RWPE1 (cell line): ENCODE data around the gene HOXA3.

Source experiments
- CTCF ChIA-PET: fragments of 350-600 bp; sonication (Branson Sonifier 250); formaldehyde crosslinking; extraction: SDS; loops from one replicate; lab custom pipeline; 2021; lab: Yijun Ruan, JAX
- POLR2A ChIA-PET: fragments of 400-600 bp; formaldehyde crosslinking; extraction: SDS; loops from one replicate; lab custom pipeline; 2020; ENCODE audit warnings: antibody characterized with exemption; ENCODE audit not compliant: low non-redundant PET; lab: Yijun Ruan, JAX
- DNase-seq: peaks from one replicate; pipeline ENCODE4 v3.0.0; 2012; ENCODE audit warnings: low spot score
- H3K27ac ChIP-seq: fragments of 450-650 bp; 2 replicates; pipeline ENCODE4 v1.5.1; 2017
- CTCF ChIP-seq: fragments of 450-650 bp; conservative IDR thresholded peaks from 2 replicates; pipeline ENCODE4 v1.5.1; 2017; ENCODE audit warnings: low read depth, mild to moderate bottlenecking

HOXA3 gene

GRCh38 chr7:27116962-27117886 lies 35.2 kb downstream of the HOXA3 start:
- ChIA-PET CTCF (interaction anchor here (0.5 to 0.9 kb wide), 4 partner anchors 19 to 1254 kb away, joined by 3 to 4 read pairs (median 4); no protein-coding TSS in a partner anchor), POLR2A (no interaction called here)
- H3K27ac ChIP-seq, result peak overlapping the region; percentile 37; the same call in 1 of the 2 replicates
- no peak for DNase-seq
- TF ChIP-seq CTCF, result no peak

GRCh38 chr7:27116031-27116961 lies 36.1 kb downstream of the HOXA3 start:
- POLR2A ChIA-PET, result no interaction called here
- no peak for DNase-seq
- H3K27ac ChIP-seq, result peak overlapping the region; percentile 86
- TF ChIP-seq CTCF, result no peak
- CTCF ChIA-PET, result interaction anchor here (0.5 to 2.5 kb wide), 4 partner anchors 14 to 25 kb away, joined by 3 to 8 read pairs (median 4); partner anchors contain the start of gene HOXA4

- DNase-seq, result peak; percentile 73
- no peak for TF ChIP-seq CTCF
- CTCF ChIA-PET, result interaction anchor here (0.8 to 2.5 kb wide), 3 partner anchors 15 to 35 kb away, joined by 3 to 8 read pairs (median 4); partner anchors contain the start of gene HOXA4
- peak overlapping the region; percentile 86 for H3K27ac ChIP-seq
- POLR2A ChIA-PET, result interaction anchor here (1.2 kb wide), 1 partner anchor 257 kb away, joined by 3 read pairs; no protein-coding TSS in a partner anchor
Measured at GRCh38 chr7:27115221-27116026, 37.0 kb downstream of the HOXA3 start.

- H3K27ac ChIP-seq, result peak overlapping the region; percentile 86
- ChIA-PET CTCF (interaction anchor here (0.7 to 2.5 kb wide), 5 partner anchors 16 to 35 kb away, joined by 3 to 8 read pairs (median 3); partner anchors contain the start of genes HOXA4 and HOXA5), POLR2A (interaction anchor here (1.2 kb wide), 1 partner anchor 256 kb away, joined by 3 read pairs; no protein-coding TSS in a partner anchor)
- DNase-seq, result no peak
- no peak for TF ChIP-seq CTCF
Measured at GRCh38 chr7:27114881-27115220, 37.5 kb downstream of the HOXA3 start.

GRCh38 chr7:27113991-27114769 lies 38.2 kb downstream of the HOXA3 start:
- DNase-seq, result peak; percentile 79
- TF ChIP-seq CTCF, result no peak
- CTCF ChIA-PET, result interaction anchor here (0.6 to 2.5 kb wide), 8 partner anchors 16 to 260 kb away, joined by 3 to 8 read pairs (median 3); partner anchors contain the start of genes HOXA4 and HOXA5
- H3K27ac ChIP-seq, result peak overlapping the region; percentile 94
- POLR2A ChIA-PET, result interaction anchor here (0.6 kb wide), 1 partner anchor 47 kb away, joined by 3 read pairs; no protein-coding TSS in a partner anchor
